HG03520 (cell line): ENCODE measurements around the gene AFG1L.
"Not testable (repeated sequence)": the region's sequence is repeated elsewhere in the genome, so short reads cannot be mapped to it uniquely, and the experiment has no call there.

Experiments used
- ATAC-seq: cut with Tn5 transposase; IDR thresholded peaks from one replicate; pipeline ENCODE4 v1.9.1; 2021; ENCODE audit warnings: mild to moderate bottlenecking, moderate library complexity; ENCODE audit not compliant: unreplicated experiment

AFG1L gene

DNA sequence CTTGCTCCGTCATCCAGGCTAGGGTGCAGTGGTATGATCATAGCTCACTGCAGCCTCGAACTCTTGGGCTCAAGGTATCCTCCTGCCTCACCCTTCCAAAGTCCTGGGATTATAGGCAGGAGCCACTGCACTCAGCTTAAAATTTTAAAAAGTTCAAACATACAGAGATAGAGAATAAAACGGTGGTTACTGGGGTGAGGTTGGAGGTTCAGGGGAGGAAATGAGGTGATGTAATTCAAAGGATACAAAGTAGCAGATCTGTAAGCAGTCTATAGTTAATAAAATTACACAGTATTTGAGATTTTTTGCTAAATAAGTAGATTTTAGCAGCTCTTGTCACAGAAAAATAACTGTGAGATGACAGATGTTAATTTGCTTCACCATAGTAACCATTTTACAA is 7.5 kb upstream of the AFG1L start:
- ATAC-seq: no peak

DNA sequence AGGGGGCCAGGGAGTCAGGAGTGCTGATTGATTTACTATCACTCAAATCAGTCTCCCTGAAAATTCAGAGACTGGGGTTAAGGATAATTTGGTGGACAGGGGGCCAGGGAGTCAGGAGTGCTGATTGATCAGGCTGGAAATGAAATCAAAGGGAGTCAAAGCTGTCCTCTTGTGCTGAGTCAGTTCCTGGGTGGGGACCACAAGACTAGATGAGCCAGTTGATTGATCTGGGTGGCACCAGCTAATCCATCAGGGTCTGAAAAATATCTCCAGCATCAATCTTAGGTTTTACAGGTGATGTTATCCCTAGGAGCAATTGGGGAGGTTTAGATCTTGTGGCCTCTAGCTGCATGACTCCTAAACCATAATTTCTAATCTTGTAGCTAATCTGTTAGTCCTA is 6.1 kb upstream of the AFG1L start:
- ATAC-seq: no peak

DNA sequence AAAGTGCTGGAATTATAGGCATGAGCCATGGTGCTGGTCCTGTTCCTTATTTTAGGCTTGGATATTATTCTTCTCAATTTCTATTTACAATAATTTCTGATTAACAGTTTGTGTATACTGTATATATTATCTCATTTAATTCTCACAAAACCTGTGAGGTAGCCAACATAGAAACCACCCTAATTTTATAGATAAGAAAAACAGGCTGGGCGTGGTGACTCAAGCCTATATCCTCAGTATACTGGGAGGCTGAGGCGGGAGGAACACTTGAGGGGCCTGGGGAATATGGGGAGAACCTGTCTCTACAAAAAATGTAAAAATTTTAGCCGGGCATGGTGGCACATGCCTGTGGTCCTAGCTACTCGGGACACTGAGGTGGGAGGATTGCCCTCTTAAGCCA is 3.8 kb upstream of the AFG1L start:
- no peak for ATAC-seq

DNA sequence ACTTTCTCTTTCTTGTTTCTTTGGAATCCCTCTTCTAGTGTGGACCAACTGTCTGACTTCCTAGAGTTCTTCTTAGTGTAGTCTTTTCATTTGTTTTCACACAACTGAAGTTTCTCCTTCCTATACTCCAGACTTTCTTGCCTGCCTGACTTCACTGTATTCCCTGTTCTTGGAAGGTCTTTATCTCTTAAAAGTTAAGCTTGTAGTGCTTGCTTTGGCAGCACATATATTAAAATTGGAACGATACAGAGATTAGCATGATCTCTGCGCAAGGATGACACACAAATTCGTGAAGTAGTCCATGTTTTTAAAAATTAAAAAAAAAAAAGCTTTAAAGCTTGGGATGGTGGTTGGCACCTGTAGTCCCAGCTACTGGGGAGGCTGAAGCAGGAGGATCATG is 2.3 kb upstream of the AFG1L start:
- not testable (repeated sequence) for ATAC-seq

DNA sequence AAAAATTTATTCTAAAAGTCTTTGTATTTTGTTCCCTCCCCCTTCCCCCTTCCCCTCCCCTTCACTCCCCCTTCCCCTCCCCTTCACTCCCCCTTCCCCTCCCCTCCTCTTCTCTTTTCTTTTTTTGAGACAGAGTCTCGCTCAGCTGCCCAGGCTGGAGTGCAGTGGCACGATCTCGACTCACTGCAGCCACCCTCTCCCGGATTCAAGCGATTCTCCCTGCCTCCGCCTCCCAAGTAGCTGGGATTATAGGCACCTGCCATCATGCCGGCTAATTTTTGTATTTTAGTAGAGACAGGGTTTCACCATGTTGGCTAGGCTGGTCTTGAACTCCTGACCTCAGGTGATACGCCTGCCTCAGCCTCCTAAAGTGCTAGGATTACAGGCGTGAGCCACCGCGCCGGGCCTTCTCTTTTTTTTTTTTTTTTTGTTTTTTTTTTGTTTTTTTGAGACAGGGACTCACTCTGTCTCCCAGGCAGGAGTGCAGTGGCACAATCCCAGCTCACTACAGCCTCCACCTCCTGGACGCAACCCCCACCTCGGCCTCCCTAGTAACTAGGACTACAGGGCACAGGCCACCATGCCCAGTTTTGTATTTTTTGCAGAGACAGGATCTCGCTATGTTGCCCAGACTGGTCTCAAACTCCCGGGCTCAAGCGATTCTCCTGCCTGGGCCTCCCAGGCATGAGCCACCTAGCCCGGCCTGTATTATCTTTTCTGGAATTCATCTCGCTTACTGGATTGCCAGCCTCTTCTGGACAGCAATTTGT is 1.1 kb upstream of the AFG1L start:
- ATAC-seq: no peak

DNA sequence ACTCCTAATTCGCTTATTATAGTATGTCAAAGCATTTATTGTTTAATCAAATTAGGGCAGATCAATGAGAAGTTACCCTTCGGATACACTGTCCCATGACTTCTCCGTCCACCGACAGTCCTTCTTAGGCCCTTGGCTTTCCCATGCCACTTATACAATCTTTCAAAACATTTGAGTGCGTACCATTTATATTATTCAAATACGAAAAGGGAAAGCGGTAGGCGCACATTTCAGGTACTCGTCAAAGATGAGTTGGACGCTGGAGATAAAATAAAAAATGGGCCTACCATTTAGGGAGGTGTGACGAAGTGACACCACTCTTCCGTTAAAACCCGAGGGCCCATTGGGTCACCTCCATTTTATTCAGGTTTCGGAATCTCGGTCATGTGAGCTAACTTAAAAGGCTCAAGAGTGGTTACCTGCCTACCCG is 542 bp upstream of the AFG1L start:
- ATAC-seq: peak; percentile 20

DNA sequence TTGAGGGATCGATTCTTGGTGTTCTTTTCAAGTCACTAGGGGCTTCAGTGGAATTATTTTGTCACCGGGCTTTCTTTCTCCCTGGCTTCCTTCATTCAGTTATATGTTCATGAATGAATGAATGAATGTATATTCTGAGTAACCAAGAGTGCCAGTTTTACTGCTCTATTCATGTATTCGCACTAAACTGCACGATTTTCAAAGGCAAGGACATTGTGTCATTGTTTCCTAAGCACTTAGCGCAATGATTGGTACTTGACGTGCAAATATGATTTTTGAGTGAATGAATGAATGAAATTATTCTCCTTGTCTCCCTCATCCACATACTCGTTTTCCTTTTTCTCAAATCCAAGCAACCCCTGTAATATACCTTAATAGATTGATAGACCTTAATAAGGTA is 822 bp downstream of the AFG1L start:
- no peak for ATAC-seq

DNA sequence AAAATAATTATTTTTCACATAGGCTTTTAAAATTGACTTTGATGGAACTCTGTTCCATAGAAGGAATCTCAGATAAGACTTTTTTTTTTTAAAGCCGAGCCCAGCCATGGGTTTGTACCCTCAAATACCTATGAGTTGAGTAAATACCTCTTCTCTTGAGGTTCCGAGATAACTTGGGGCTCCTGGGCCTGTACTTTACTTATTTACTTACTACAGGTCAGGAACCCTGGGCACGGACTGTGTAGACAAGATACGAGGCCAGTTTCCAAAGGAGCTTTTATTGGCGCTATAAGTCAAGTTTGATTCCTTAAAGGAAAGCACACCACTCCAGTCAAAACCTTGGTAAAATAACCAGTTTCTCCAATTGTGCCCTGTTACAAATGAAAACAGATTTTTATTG is 7.5 kb downstream of the AFG1L start:
- no peak for ATAC-seq

DNA sequence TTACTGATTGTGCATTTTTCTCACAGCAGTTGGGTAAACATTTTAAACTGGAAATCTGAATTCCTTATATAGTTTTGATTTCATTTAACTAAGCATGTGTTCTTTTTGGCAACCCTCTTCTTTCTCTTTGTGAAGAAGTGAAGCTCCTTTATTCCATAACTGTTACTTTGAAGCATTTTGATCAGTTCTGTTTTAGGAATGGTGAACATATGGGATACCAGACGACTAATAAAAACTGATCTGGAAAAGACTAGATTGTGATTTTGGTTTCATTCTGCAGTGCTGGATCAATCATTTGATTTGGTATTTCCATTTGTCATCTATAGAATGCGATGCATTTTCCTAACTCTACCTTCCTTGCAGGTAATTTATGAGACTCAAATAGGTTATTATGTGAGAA is 9.8 kb downstream of the AFG1L start:
- no peak for ATAC-seq

DNA sequence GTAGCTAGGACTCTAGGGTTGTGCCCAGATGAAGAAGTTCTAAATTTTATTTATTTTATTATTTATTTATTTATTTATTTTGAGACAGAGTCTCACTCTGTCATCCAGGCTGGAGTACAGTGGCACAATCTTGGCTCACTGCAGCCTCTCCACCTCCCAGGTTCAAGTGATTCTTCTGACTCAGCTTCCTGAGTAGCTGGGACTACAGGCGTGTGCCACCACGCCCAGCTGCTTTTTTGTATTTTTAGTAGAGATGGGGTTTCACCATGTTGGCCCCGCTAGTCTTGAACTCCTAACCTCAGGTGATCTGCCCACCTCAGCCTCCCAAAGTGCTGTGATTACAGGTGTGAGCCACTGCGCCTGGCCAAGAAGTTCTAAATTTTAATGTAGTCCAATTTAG is 13.8 kb downstream of the AFG1L start:
- ATAC-seq: not testable (repeated sequence)

DNA sequence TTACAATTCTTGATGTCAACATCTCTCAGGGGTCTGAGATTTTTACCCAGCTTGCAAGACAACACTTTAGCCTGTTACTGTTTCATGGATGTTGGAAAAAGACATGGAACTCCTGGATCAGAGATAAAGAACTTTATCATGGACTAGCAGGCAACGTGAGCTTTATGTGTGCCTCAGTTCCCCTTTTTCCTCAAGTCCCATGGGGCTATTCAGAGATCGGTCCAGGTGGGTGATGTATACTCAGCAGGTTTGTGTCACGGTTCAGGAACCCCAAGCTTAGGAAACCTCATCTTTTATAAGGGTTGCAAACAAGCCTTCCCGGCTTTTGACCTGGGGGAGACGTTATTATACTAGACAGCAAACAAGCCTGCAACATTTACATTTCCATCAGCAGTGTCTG is 15.0 kb downstream of the AFG1L start:
- ATAC-seq: no peak

DNA sequence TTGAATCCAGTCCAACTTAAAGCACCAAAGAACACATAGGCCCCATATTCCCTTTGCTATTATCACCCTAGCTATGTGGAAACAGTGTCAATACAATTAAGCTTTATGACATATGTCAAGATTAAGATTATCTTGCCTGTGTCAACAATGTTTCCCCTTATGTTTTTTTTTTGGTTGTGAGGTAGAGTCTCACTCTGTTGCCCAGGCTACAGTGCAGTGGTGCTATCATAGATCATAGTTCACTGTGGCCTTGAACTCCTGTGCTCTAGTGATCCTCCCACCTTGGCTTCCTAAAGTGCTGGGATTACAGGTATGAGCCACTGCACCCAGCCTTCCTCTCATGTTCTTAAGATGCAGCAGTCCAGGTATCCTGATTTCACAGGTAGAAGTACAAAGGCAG is 17.8 kb downstream of the AFG1L start:
- ATAC-seq: no peak

DNA sequence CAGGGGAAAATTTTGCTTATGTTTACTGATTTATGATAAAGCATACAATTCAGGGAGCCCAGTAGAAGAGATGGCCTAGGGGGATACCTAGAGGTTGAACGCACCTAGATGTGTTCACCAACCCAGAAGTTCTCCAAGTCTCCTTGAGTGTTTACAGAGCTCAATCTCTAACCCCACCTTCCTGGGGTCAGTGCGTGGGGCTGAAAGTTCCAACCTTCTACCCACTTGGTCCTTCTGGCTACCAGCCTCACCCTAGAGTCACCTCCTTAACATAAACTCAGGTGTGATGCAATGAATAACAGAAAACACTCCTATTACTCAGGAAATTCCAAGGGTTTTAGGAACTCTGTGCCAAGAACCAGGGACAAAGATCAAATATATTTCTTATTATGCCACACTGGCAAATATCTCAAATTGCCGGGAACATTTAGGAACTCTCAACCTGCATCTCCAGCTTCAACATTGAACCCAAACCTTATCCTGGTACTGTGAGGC is 26.4 kb downstream of the AFG1L start:
- no peak for ATAC-seq

DNA sequence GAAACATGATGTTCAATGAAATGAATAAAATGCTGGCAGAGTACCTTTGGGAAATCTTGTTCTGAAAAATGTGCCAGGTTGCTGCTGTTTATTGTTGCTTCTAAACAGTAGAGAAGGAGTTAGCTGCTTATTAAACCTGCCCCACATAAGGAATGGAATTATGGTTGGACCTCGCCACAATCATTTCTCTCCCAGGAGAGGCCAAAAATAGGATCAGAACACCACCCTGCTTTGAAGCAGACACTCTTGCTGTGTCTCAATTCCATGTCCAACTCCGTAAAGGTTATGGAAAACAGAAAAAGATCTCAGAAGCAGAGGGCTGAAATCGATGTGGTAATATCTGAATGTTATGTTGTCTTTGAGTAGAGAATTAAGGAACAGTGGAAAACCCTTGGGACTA is 27.9 kb downstream of the AFG1L start:
- ATAC-seq: no peak

DNA sequence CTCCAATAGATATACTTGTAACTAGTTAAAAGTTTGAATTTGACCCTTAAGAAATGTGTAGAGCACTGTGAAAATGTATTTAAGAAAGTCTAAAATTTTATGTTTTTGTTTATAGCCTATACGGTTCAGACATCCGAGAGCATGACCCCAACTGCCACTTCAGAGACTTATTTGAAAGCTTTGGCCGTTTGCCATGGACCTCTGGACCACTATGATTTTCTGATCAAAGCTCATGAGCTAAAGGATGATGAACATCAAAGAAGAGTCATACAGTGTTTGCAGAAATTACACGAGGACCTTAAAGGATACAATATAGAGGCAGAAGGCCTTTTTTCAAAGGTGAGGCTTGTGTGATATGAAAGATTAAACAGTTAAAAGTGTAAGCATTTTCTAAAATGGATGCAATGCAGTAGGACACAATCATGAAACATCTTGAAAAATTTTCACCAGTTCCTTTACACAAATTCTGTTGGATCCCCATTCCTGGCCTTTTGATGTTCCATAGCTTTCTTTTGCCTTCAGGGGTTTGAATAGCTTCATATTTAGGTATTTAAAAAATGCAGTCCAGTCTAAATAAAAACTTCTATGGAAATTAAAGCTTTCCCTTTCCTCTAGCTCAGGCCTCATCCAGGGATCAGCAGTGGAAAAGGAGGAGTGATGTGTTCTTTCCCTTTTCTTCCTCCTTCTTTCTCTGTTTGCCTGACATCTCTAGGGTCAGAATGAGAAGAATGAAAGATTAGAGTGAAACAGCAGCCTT is 29.0 kb downstream of the AFG1L start:
- ATAC-seq: no peak

DNA sequence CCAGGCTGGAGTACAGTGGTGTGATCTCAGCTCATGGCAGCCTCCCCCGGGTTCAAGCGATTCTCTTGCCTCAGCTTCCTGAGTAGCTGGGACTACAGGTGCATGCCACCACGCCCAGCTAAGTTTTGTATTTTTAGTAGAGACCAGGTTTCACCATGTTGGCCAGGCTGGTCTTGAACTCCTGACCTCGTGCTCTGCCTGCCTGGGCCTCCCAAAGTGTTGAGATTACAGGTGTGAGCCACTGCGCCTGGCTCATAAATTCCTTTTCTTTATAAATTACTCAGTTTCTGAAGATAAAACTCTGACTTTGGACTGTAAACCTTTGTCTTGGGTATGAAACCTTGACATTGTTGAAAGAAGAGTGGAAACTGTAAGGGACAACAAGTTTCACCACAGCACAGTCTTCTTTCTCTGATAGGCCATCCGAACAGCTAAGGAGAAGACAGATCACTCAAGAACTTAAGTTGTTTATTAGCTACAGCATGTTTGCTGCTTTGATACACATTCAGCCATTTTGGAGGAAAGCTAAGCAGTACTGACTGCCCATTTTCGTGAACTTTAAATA is 35.4 kb downstream of the AFG1L start:
- not testable (repeated sequence) for ATAC-seq

DNA sequence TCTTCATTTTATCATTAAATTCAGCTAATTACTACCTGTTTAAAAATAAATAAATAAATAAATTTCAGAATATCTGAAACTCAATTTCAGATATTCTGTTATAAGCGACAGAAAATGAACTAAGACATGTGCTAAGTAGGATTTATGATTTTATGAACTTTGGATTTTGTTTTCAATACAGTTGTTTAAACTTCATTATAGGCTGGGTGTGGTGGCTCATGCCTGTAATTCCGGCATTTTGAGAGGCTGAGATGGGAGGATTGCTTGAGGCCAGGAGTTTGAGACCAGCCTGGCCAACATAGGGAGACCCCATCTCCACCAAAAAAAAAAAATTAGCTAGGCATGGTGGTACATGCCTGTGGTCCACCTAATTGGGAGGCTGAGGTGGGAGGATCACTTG is 36.0 kb downstream of the AFG1L start:
- ATAC-seq: no peak

DNA sequence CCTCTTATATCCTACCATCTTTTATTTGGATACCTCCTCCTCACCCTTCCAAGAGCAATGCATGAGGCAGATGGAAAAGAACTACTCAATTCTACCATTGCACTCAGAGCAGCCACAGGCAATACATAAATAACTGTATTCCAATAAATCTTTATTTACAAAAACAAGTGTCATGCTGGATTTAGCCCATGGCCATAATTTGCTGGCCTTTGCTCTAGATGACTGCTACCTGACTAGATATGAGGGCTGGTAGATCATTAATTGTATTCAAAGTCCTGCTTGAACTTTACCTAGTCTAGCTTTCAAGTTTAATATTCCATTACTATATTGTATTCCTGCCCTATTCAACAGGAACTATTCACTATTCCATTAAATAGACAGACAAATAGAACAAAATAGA is 37.1 kb downstream of the AFG1L start:
- no peak for ATAC-seq

DNA sequence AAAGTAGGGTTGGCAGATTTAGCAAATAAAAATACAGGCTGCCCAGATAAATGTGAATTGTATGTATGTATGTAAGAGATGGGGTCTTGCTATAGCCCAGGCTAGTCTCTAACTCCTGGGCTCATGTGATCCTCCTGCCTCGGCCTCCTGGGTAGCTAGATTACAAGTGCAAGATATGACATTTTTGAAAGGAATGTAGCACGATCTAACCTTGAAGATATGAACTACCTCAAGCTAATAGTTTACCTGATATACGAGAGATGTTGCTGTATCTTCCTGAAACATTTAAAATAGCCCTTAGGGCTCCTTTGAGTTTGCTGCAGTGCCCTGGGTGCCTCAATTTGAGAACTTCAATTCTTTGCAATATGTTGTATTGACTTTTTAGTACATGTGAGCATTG is 42.1 kb downstream of the AFG1L start:
- ATAC-seq: no peak

DNA sequence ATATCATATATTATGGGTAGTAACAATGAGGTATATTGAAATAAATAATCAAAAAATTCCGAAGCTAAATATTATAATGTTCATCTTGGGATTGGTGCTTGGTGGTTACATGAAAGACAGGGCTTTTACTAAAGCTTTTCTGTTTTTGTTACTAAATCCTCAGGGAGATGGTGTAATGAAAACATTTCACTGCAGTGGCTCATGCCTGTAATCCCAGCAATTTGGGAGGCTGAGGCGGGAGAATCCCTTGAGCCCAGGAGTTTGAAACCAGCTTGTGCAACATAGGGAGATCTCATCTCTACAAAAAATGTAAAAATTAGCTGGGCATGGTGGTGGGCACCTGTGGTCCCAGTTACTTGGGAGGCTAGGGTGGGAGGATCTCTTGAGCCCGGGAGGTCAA is 42.9 kb downstream of the AFG1L start:
- no peak for ATAC-seq

DNA sequence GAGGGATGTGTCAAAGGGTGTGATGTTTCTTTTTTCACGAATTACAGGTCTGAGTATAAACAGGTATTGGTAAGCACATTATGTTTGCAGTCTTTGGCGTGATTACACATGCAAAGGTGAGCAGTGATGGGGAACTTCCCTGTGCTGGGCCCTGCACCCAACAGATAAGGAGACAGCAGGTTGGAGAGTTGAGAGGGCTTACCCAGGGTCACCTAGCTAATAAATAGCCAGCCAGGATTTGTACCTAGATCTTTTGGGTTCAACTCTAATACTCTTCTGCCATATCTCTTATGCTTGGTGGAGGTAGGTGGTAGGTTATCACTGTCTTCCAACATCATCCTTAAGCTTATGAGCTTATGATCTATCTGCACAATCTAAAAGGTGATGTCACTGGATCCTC is 46.5 kb downstream of the AFG1L start:
- no peak for ATAC-seq

DNA sequence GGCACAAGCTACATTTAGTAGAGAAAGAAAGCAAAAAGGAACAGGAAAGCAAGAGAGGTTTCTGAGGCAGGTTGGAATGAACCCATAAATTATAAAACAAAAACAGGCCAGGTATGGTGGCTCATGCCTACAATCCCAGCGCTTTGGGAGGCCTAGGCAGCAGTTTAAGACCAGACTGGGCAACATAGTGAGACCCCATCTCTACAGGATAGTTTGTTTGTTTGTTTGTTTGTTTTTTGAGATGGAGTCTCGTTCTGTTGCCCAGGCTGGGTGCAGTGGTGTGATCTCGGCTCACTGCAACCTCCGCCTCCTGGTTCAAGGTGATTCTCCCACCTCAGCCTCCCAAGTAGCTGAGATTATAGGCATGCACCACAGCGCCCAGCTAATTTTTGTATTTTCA is 49.0 kb downstream of the AFG1L start:
- no peak for ATAC-seq
